DMS53 treated with DMSO at 0.1 percent for 48 hours (cell line): ENCODE measurements around the gene P2RY6.
A peak's percentile ranks its signal among the peaks of the same experiment; 100 is the strongest.

Experiments used
- DNase-seq: peaks from one replicate; lab custom pipeline; 2025; ENCODE audit not compliant: unreplicated experiment; lab: John Stamatoyannopoulos, UW

Gene P2RY6

DNA sequence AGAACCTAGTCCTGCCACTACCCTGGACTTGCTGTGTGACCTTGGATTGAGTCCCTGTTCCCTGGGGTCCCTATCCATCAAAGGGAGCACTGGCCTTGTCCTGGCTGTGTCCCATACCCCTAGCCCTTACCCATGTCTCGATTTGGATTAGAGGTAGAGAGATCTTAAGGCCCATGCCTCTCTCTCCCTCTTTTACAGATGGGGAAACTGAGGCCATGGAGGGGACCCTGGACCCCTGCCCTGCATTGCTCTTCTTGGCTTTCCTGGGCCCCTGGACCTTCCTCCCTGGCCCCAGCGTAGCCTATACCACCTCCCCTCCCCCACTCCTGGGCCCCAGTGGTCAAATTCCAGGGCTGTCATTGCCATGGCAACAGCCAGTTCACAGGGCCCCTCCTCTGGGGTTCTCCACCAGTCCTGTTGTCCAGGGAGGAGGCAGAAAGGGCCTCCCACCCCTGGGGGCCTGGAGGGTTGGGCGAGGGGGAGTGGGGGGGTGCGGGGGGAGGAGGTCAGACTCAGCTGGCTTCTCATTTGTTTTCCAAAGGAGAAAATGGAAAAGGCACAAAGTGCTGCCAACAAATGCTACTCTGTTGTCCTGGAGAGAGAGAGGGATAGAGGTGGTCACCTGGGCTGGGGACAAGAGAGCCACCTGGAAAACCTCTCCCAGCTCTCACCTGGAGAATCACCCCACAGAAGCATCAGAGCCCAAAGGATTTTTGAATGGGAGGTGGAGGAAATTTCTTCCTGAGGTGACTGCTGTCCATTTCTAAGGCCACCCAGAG lies 59.2 kb downstream of the P2RY6 start:
- DNase-seq, result no peak

GRCh38 chr11:73333173-73333572 lies 61.0 kb downstream of the P2RY6 start:
- no peak for DNase-seq

DNA sequence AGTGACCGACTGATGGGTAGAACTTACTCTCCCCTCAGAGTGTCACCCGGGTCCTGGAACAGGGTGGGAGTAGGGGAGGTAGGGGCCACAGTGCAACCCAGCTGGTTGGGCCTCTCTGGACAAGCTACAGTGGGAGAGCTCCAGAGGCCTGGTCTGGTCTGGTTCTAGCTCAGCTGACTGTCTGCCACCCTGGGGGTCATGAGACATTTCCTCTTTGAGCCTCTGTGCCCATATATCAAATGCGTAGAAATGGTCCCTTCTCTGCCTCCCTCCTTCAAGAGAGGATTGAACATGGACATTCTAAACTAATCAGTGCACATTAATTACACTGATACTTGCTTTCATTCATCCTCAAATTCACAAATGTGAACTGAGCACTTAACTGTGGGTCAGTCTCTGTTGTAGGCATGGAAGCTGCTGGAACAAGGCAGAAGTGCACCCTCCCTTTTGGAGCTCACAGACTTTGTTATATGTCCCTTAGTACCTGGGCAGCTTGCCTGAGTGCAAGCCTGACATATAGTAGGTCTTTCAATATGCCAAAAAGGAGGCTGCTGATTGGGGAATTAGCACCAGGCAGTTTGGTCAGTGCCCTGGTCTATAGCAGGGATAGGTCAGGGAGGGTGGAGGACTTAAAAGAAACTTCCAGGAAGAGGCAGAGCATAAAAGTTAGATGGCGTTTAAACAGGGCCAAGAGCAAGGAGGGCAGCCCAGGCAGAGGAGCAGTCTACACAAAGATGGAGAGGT lies 61.7 kb downstream of the P2RY6 start:
- DNase-seq, result no peak

DNA sequence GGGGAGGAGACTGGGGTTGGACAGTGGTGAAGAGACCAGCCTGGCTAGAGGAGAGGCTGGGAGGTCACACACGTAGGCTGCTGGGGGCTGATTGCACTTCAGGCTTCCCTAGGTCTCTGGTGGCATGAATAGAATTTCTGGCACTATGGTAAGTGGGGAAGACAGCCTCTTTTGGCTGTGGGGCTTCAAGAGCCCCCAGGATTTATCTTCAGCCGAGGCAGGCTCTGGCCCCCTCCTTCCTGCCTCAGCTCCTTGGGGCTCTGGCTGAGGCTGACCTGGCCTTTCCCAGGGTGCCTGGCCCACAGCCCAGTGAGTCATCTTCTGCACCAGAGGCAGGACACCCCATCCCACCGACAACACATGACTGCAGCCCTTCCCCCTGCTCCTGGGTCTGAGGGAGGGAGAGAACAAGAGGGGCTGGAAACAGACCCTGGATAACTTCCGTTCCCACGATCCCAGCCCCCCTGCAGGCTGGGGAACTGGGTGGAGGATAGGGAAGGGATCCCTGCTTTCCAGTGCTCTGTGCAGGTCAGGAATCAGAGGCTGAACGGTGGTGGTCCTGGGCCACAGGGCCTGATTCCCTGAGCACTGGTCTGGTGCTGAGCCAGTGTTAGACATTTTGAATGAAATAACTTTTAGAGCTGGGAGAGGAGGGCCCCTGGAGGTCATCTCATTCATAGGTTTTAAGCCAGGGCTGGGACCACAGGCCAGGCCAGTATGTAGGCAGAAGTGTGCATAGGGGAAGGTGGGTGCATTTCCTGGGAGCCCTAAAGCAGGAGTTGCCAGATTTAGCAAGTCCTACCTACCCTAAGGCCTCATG lies 62.5 kb downstream of the P2RY6 start:
- no peak for DNase-seq

DNA sequence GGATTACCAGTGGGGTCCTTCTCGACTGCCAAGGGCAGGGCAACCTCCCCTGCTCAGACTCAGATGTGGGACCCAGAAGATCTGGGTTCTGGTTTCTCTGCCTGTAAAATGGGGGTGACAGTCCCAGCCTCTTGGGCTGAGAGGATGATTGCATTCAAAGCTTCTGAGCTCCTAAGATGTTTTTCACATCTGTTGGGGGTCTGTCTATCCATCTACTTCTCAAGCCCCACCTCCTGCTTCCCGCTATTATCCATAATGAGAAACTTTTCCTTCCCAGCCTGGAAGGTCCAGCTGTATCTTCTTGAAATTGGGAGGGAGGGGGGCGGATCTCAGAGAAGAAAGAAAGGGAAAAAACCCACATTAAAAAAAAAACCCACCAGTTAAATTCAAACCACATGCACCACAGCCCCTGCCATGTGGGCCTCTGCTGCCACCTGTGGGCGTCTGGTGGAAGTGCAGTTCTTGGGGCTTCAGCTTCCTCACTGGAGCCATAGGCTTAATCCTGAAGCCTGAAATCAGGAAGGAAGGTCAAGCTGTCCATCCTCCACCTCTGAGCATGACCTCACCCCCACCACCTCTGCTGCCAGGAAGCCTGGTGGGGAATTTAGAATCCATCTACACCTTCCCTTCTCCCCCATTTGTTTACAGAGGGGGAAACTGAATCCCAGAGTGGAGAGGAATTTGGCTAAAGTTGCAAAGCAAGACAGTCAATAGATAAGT lies 63.2 kb downstream of the P2RY6 start:
- peak; percentile 88 for DNase-seq

- no peak for DNase-seq
Measured at GRCh38 chr11:73337846-73338245, 65.7 kb downstream of the P2RY6 start.

DNA sequence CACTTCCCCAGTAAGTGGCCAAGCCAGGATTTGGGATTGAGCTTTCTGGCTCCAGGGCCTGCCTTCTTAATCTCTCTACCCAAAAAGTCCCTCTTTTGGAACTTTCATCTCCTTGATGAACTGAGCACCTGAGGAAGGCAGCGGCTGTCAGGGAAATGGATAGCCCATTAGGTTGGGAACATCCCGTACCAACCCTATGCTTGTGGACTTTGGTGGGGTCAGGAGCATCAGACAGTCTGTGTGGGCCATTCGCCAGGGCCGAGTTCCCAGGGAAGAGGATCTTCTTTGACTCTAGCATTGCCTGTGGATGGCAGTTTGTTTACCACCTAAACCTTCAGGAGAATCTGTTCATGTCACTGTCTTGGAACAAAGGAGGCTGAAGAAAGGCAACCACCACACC lies 66.1 kb downstream of the P2RY6 start:
- DNase-seq, result no peak

- DNase-seq, result no peak
Measured at GRCh38 chr11:73340164-73340563, 68.0 kb downstream of the P2RY6 start.

GRCh38 chr11:73342633-73343032 lies 70.5 kb downstream of the P2RY6 start:
- DNase-seq, result peak; percentile 50

DNA sequence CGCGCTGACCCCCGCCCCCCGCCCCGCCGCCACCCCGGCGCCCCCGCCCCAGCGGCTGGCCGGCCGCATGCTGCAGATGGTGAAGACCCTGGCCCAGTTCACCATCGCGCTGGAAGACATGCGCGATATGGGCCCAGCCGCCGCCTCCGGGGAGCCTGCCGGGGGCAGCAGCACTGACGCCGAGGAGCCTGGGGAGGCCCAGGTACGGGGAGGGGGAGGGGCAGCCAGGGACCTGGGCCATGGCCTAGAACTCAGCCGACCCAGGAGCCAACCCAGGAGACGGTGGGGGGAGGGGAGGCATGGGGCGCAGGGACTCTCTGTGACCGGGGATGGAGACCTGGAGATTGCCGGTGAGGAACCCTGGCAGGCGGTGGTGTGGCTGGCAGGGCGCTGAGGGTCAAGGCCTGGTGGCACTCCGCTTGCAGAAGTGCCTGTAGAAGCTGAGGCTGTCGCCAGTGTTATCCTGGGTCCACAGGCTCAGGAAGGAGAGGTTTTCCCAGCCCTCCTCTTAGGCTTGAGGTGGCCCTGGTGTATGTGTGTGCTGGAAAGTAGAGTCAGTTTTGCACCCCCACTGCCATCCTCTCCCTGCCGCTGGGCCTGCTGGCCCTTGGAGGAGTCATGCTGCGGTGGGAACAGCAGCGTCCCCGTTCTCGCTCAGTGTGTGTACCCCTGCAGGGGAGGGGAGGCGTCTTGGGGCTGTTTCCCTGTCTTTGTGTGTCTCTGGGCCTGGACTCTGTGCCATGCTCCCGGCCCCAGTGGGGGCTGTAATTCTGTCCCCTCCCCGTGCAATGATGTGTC lies 71.1 kb downstream of the P2RY6 start:
- DNase-seq, result peak; percentile 14

DNA sequence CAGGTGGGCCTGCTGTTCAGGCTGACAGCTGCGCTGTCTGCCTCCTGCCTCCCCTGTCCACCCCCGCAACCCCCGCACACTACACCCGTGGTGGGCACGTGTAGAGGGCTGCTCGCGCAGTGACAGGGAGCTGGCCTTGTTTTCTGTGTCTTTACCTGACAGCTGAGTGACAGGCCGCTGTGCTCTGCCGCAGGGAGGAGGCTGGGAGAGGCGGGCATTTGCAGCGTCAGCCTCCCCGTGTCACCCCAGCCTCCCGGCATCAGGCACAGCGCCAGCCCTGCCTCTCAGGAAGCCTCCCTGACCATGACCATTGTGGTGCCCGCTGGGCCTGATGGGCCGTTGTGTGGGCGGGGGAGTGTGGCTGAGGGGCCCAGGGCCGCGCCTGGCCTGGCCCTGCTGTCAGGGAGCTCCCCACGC lies 72.1 kb downstream of the P2RY6 start:
- no peak for DNase-seq

GRCh38 chr11:73345481-73346160 lies 73.5 kb downstream of the P2RY6 start:
- DNase-seq, result no peak

GRCh38 chr11:73346186-73346935 lies 74.2 kb downstream of the P2RY6 start:
- no peak for DNase-seq

DNA sequence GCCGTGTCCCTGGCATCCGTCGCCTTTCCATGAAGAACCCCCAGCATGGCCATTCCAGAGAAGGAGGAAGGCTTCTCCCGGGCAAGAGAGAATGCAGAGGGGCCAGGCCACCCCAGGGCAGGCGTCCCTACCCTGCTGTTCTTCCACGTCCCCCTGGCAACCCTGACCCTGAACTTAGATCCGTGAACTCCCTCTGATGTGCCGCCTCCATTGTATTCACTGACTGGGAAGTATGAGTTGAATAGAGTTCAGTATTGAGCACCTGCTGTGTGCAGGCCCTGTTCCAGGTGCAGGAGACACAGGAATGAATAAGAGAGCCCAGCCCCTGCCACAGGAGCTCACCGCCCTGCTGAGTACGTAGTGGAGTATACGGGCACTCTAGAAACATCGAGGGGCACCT lies 74.9 kb downstream of the P2RY6 start:
- no peak for DNase-seq
